HG03432 (cell line): Measurements from ENCODE around the gene SAMD11.
"Not testable (repeated sequence)": the region's sequence is repeated elsewhere in the genome, so short reads cannot be mapped to it uniquely, and the experiment has no call there.

ENCODE experiments used
- ATAC-seq: cut with Tn5 transposase; IDR thresholded peaks from one replicate; pipeline ENCODE4 v1.9.1; 2021; ENCODE audit warnings: mild to moderate bottlenecking, moderate library complexity; ENCODE audit not compliant: unreplicated experiment

SAMD11 gene

DNA sequence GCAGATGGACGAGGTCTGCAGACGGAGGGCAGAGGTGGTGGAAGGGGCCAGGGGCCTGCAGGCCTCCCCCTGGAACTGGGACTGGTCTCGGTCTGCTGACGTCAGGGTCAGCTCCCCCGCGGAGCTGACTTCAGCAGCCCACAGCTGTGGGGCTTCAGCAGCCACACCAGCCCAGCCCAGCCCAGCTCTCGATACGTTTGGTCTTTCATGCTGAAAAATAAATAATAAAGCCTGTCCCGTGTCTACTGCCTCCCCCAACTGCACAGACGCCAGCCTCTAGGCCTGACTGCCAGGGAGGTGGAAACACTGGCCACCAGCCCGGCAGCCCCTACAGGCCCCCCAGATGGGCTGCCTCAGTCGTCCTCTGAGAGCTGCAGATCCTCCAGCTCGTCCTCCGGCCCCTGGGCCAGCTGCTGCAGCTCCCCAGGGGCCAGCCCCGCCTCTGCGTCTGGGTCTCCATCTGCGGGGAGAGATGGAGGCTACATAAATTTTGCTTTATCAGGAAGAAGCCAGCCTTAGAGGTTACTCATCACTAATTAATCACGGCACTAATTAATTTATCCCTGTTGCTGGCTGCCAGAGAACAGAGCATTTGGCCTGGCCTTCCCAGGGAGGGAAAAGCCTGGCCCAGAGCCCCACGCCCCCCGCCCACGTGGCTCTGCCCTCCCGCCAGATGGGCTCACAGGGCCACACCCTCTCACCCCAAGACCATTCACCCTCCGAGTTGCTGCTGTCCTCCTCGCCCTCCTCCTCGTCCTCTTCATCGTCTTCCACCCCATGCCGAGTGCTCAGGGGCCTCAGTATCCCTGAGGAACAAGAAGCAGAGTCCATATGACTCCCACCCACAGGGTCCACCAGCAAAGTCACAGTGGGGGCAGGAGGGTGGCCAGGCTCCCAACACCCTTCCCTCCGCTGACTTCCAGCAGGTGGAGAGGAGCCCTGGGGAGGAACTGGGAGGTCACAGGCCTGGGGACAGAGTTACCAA lies 20.9 kb downstream of the SAMD11 start:
- no peak for ATAC-seq

DNA sequence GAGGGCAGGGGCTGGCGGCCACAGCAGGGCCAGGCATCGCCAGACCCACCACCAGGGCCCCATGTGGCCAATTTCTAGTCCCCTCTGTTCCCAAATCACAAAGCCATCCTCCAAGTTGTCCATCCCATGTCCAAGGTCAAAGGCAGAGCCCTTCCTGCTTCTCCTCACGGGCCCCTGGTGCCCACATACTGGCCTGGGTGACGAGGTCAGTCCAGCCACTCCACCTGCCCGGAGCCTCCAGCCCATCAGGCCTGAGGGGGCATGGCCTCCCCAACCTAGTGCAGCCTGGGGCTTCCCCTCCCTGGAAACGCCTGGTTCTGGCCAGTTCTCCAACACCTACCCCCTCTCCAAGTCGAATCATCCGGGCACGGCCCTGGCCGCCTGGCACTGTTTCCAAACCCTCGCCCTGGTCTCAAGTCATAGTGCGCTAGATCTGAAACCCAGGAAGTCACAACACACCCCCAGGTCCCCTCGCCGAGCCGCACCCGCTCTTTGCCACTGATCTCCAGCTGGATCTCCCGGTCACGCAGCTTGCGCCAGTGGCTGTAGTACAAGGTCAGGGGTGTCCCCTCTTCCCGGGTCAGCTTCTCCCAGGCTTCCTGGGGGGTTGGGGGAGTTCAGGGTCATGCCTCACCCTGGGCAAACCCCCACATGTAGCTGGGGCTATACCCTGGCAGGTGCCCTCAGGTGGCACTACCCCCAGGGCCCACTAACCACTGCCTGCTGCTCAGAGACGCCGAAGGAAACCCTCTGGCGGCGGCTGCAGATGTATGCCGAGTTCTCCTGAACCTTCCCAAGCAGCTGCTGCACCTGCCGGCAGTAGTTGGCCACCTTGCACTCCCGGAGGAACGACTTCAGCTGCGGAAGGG lies 22.2 kb downstream of the SAMD11 start:
- no peak for ATAC-seq

DNA sequence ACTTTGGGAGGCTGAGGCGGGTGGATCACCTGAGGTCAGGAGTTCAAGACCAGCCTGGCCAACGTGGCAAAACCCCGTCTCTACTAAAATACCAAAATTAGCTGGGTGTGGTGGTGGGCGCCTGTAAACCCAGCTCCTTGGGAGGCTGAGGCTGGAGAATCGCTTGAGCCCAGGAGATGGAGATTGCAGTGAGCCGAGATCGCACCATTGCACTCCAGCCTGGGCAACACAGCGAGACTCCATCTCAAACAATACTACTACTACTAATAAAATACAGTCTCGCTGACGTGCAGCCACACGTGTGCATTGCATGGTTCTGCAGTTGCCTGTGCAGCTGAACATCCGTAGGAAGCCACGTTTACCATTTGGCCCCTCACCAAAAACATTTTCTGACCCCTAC lies 23.1 kb downstream of the SAMD11 start:
- not testable (repeated sequence) for ATAC-seq

DNA sequence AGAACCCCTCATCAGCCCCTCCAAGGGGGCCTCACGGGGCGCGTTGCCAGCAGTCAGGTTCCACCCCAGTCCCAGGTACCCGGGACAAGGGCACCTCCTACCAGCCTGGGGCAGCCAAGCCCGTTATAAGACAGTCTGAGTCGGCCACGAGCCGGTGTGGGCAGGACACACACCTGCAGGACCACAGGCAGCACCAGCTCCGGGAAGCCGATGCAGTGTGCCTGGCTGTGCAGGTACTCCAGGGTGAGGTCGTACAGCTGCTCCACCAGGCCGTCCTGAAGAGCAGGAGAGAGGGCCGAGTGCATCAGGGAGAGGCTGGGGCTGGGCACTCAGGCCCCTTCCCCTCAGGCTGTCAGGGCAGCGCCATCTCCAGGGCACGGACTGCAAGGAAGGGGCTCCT lies 24.2 kb downstream of the SAMD11 start:
- ATAC-seq, result no peak

DNA sequence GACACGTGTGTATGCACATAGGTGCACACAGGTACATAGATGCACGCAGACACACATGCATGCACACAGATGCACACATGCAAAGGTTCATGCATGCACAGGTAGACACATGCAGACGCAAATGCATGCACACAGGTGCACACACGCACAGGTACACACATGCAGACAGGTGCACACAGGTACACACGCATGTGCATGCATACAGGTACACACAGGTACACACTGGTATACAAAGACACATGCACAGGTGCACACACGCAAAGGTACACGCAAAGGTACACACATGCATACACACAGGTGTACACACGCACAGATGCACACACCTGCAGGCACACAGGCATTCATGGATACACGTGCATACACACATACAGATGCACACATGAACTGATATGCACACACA lies 26.5 kb downstream of the SAMD11 start:
- no peak for ATAC-seq

DNA sequence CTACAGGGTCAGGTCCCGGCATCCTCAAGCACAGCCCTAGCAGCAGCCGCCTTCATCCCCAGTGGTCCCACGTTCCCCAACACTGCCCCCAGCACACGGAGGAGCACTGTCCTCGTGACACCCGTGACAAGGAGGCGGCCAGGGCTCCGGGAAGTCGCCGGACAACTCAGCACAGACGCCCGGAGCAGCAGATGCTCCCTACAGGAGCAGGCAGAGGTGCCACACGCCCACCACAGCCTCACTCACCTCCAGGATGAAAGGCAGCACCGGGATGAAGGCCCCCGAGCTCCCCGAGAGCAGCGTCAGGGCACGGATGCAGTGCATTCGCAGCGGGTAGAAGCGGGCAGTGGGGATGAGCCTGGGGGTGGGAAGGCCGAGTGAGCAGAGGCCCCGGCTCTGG lies 27.2 kb downstream of the SAMD11 start:
- ATAC-seq, result no peak

DNA sequence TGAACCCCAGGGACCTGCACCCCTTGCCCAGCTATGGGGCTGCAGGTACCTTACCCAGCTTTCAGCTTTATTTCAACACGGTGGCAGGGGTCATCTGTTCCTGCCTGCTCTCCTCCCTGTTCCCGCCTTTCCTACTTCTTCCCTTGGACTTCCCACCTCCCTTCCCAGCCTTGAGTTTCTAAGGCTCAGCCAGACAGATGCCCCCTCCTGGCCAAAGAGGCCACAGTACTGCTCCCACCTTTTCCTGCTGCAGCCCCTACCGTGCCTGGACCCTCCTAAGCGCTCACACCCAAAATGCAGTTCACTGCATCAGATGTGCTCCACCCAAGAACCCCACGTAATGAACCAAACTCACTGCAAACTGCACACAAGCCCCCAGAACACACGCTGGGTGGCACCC lies 27.6 kb downstream of the SAMD11 start:
- ATAC-seq, result no peak

DNA sequence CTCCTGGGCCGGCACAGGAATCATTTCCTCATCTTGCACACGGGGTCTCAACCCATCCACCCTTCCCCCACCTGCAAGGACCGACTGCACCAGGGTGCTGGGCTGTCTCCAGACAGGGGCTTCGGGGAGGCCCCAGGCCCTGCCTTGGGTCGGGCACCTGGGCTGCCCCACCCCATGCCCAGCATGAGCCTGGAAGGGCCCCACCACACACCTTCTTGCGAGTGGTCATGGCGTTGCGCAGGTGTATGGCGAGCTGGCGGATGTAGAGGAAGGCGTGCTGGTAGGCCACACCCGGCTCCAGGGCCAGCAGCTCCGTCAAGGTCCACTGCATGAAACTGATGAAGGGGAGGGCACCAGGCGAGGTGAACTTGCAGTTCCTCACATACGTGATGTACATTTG lies 28.5 kb downstream of the SAMD11 start:
- ATAC-seq, result no peak

DNA sequence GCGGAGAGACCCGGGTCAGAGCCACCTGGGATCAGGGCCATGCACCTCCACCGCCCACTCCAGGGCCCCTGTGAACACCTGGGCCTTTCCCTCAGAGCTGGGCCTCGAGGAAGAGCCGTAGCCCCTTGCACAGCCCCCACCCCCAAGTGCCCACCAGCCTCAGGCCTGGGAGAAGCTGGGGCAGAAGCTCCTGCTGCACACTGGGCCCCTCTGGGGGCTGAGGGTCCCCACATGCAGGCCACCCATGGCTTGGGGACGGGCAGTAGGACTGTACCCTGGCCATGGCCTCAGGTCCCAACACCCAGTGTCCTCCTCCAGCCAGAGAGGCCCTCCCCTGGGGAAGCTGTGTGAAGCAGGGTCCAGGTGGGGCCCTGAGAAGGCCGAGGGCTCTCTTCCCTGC lies 28.9 kb downstream of the SAMD11 start:
- no peak for ATAC-seq

DNA sequence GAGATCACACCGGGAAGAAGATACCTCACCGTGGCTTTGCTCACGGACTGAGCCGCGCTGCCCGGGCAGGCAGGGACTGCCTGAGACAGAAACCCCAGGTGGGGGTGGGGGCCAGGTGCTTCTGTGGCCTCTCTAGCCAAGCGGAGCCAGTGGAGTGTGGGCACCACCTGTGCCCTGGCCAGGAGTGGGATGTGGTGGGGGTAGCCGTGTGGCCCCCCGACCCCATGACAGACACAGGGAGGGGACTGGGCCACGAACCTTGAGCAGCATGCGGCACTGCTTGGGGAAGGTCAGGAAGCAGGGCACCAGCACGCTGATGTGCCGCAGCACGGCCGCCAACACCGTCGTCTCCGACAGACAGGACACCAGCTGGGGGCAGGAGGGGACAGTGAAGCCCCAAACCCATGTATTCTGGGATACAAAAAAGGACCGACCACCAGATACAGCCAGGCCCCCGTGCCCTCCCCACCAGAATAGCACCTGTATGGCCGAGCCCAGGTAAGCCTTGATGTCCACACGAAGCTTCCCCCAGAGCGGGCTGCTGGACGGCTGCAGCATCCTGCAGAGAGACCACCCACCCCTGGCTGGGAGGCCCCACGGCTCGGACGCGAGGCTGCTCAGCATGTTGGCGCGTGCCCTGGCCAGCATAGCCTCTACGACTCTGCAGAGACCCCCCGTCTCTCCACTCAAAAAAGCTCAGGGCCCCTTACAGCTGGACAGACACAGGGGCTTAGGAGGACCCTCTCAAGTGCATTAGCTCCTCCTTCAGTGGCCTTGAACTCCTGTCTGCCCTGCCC lies 30.0 kb downstream of the SAMD11 start:
- no peak for ATAC-seq

DNA sequence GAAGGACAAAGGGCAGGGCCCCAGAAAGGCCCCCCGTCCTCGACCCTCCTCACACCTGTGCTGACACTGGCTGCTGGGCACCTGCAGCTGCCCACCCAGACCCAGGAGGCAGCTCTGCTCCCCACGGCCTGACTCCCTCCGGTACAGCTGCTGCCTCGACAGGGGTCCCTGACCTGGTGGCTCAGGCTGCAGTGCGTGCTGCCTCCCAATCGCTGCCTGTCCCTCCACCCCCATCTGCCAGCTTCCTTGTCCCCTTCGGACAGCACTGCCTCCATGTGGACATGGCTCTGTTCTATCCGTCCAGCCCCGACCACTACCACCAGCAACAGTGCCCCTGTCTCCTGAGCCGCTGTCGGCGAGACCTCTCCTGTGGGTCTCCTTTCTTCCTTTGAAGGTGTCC lies 31.2 kb downstream of the SAMD11 start:
- ATAC-seq, result no peak

DNA sequence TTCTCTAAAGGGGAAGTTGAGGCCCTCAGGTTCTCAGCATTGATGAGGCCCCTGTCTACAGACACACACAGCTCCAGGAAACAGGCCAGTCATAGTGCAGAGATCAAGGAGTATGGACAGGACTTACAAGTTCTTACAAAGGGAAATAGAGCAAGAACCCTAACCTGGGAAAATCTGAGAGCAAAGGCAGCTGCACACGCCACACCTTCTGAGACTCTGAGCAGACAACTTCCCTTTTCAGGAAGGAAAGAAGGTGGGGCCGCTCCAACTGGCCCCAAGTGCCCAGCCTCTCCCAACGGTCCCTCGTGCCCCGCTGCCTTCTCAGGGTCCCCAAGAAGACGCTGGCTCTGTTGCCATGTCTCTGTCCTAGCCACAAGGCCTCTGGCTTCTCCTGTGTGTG lies 31.8 kb downstream of the SAMD11 start:
- no peak for ATAC-seq

DNA sequence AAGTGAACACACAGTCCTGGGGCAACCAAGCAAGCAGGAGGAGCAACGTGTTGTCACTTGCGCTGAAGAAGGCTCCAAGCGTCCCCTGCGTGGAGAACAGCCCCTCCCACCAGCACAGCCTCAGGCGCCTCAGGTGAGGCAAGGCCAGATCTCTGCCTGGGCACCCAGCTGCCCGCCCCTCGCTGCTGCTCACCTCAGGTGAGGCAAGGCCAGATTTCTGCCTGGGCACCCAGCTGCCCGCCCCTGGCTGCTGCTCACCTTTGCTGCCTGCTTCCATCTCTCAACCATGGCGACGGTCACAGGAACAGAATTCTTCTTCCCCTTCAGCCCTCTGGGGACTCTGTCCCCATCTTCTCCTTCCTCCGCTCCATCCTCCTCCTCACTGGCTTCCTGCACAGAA lies 32.9 kb downstream of the SAMD11 start:
- no peak for ATAC-seq

DNA sequence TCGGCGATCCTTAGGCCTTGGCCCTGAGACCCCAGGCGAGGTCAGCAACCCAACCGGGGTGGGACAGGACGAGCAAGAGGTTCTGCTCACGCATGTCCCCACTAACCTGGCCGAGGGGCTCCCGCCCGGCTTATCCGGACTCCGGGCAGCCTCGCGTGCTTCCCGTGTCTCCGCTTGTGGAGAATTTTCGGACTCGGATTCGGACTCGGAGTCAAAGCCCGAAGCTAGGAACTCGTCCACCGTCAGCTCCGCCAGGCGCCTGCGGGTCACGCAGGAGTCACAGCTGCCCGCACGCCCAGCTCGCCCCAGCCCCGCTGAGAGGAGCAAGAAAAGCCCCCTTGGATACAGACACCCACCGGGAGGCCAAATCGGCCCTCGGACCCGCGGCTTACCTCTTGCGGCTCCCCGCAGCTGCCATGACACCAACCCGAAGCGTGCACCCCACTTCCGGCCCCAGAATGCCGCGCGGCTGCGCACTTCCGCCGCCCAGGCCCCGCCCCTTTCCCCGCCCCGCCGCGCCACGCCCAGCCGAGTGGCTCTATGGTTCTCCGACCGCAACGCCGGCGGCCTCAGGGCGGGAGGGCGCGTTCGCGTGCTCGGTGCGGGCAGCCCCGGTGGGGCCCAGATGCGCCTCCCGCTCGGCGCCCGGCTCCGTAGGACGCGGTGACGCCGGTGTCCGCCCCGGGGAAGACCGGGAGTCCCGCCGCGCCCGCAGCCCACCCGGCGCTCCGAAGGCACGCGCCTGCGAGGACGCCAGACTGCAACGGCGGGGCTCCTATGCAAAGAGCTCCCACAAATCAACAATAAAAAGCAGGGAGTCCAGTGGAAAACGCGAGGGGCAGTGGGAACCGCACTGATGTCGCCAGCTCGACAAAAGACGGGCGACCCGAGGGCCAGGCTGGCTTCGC lies 35.4 kb downstream of the SAMD11 start, which contains the start of gene NOC2L:
NOC2L (minus strand) TSS at position 434 of the 908 bp plus-strand sequence; CDS start at position 418, 16 bp downstream.
- peak; percentile 64 for ATAC-seq

DNA sequence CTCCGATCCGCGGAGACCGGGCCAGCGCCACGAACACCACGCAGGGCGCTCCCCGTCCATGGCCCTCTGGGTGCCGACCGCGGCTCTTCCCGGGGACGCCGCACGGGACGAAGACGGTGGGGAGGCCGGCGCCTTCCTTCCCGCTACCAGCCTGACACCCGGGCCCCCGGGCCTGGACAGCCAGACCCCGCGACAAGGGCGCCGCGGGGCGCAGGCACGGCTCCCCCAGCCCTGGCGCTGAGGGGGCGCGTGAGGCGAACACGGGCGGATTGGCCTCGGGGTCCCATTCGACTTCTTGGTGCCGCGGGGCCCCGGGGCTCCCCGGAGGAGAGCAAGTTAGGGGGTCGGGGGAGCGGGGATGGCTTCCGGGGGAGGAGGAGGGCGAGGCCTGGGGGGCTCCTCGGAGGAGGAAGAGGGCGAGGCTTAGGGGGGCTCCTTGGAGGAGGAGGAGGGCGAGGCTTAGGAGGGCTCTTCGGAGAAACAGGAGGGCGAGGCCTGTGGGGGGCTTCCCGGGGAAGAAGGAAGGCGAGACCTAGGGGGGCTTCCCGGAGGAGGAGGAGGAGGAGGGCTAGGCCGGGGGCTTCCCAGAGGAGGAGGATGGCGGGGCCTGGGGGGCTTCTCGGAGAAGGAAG lies 36.1 kb downstream of the SAMD11 start:
- no peak for ATAC-seq

DNA sequence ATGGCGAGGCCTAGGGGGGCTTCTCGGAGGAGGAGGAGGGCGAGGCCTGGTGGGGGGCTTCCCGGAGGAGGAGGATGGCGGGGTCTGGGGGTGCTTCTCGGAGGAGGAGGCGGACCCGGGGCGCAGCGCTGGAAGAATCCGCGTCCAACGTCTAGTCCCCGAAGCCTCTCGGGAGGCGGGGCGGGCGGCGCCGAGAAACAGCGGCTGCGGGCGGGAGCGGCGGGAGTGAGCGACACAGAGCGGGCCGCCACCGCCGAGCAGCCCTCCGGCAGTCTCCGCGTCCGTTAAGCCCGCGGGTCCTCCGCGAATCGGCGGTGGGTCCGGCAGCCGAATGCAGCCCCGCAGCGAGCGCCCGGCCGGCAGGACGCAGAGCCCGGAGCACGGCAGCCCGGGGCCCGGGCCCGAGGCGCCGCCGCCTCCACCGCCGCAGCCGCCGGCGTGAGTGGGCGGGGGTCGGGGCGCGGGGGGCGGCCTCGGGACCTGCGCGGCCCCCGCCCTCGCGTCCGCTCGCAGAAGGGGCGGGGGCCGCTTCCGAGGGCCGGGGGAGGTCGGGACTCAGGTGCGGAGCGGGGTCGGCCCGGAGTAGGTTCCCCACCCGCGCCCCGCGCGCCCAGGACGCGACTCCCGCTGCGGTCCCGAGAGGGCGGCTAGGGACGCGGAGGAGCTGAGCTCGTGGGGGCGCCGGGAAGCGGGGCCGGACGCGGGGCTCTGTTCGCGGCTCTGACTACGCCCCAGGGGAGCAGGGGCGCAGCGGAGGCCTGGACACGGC lies 36.8 kb downstream of the SAMD11 start, which contains the start of gene KLHL17:
KLHL17 (plus strand) TSS at position 222 of the 769 bp plus-strand sequence; CDS start at position 332, 110 bp downstream.
- ATAC-seq, result peak; percentile 46

DNA sequence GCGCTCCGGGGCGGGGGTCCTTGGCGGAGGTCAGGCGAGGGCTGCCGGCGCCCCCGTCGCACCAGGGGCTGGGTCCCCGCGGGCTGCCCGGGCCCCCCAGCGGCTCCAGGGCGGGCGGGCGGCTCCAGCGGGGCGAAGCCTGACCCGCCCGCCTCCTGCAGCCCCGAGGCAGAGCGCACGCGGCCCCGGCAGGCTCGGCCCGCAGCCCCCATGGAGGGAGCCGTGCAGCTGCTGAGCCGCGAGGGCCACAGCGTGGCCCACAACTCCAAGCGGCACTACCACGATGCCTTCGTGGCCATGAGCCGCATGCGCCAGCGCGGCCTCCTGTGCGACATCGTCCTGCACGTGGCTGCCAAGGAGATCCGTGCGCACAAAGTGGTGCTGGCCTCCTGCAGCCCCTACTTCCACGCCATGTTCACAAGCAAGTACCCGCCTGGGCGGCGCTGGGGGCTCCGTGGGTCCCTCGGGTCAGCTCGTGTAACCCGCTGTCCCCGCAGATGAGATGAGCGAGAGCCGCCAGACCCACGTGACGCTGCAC lies 37.5 kb downstream of the SAMD11 start:
- no peak for ATAC-seq
